Upper lobe of right lung (tissue), 1 donor: Measurements from ENCODE around the gene RNF217. TPM values are rescaled to one million over a fixed set of nuclear protein-coding genes. Genes with fewer than 3 reads are reported as not detected.
A peak's percentile ranks its signal among the peaks of the same experiment; 100 is the strongest.
"Not testable (repeated sequence)": the region's sequence is repeated elsewhere in the genome, so short reads cannot be mapped to it uniquely, and the experiment has no call there.

Source experiments
- ATAC-seq: fragments of 200-7000 bp; cut with Tn5 transposase; one replicate; pipeline ENCODE4 v1.9.1; 2020; ENCODE audit warnings: mild to moderate bottlenecking, moderate library complexity
- DNase-seq: peaks from one replicate; pipeline ENCODE4 v3.0.0-alpha.2; 2020
- H3K27ac ChIP-seq: fragments of 200-600 bp; one replicate; pipeline ENCODE4 v1.8.0; 2022
- H3K27me3 ChIP-seq: fragments of 200-600 bp; one replicate; pipeline ENCODE4 v1.8.0; 2022; ENCODE audit warnings: mild to moderate bottlenecking
- H3K36me3 ChIP-seq: fragments of 200-600 bp; one replicate; pipeline ENCODE4 v1.8.0; 2022
- H3K4me1 ChIP-seq: fragments of 200-600 bp; one replicate; pipeline ENCODE4 v1.8.0; 2022
- H3K4me3 ChIP-seq: fragments of 200-600 bp; one replicate; pipeline ENCODE4 v1.8.0; 2022; ENCODE audit warnings: mild to moderate bottlenecking
- H3K9me3 ChIP-seq: fragments of 200-600 bp; one replicate; pipeline ENCODE4 v1.8.0; 2022
- CTCF ChIP-seq: fragments of 200-600 bp; IDR thresholded peaks from one replicate; pipeline ENCODE4 v1.8.0; 2022; ENCODE audit warnings: antibody characterized with exemption
- intact Hi-C: fragments of 100-400 bp; cut with DNase I; formaldehyde crosslinking; loops from one replicate; pipeline ENCODE4 v1.11.0; 2022
- long read RNA-seq: library from polyadenylated mRNA; unstranded; transcript quantifications from one replicate; pipeline ENCODE4 v2.0.0, GENCODE V29; 2021
- total RNA-seq: library from RNA; stranded (reverse); fragmentation: NEBNext Ultra II Directional; extraction: Animal tissue kit (Norgen Biotek cat#: 25700); gene quantifications from one replicate; pipeline ENCODE4 v1.2.1, GENCODE V29; 2021
- donor health status: DM: no; HTN: yes; CAD: no; lungs with severe emphysema.

The RNF217 gene
- 29.2 TPM for total RNA-seq
- long read RNA-seq, full-length matches to known transcripts, result 10 of 30 reads
- long read RNA-seq, partial matches to known transcripts, result 0 of 30 reads
- long read RNA-seq, other reads (novel, unspliced or antisense), result 20 of 30 reads

- H3K4me3 ChIP-seq, result peak within 1 kb of the TSS; percentile 84
- no peaks in the 10 kb centered on the region for H3K9me3 ChIP-seq
- H3K27ac ChIP-seq, result peak within 1 kb of the TSS; percentile 93
- H3K4me1 ChIP-seq, result peaks cover 33% of the 10 kb centered on the region
- DNase-seq (peak; percentile 88), ATAC-seq (peak; percentile 83)
- H3K36me3 ChIP-seq, result no peaks in the 10 kb centered on the region
- TF ChIP-seq CTCF, result peak; percentile 16
- intact Hi-C loops, result no loop called here
- H3K27me3 ChIP-seq, result no peaks in the 10 kb centered on the region
Observed at GRCh38 chr6:124961777-124962638, at the start of gene RNF217. TSS of gene RNF217 (plus strand) at chr6:124962437. CDS start at chr6:124962545, 108 bp downstream.

GRCh38 chr6:124913056-124913455 is 49.2 kb upstream of the RNF217 start:
- no peaks in the 10 kb centered on the region for H3K4me1 ChIP-seq
- no peaks in the 10 kb centered on the region for H3K27me3 ChIP-seq
- no peak for TF ChIP-seq CTCF
- no peak overlapping the region for H3K4me3 ChIP-seq
- intact Hi-C loops, result no loop called here
- H3K27ac ChIP-seq, result no peak overlapping the region
- ATAC-seq (no peak), DNase-seq (no peak)
- H3K9me3 ChIP-seq, result no peaks in the 10 kb centered on the region
- H3K36me3 ChIP-seq, result no peaks in the 10 kb centered on the region

GRCh38 chr6:124917769-124918168 is 44.5 kb upstream of the RNF217 start:
- Histone ChIP-seq H3K4me1 (no peaks in the 10 kb centered on the region), H3K9me3 (no peaks in the 10 kb centered on the region), H3K27me3 (no peaks in the 10 kb centered on the region), H3K36me3 (no peaks in the 10 kb centered on the region), H3K27ac (no peak overlapping the region), H3K4me3 (no peak overlapping the region)
- DNase-seq (no peak), ATAC-seq (no peak)
- intact Hi-C loops, result no loop called here
- no peak for TF ChIP-seq CTCF

- H3K9me3 ChIP-seq, H3K36me3 ChIP-seq, H3K27me3 ChIP-seq, ATAC-seq, DNase-seq, H3K4me1 ChIP-seq, intact Hi-C loops, H3K4me3 ChIP-seq, H3K27ac ChIP-seq: not testable (repeated sequence)
Observed at GRCh38 chr6:124919703-124920102, 42.5 kb upstream of the RNF217 start.

- Histone ChIP-seq H3K4me1 (no peaks in the 10 kb centered on the region), H3K27ac (no peak overlapping the region), H3K9me3 (no peaks in the 10 kb centered on the region), H3K4me3 (no peak overlapping the region), H3K27me3 (no peaks in the 10 kb centered on the region), H3K36me3 (no peaks in the 10 kb centered on the region)
- ATAC-seq (no peak), DNase-seq (no peak)
- intact Hi-C loops, result no loop called here
- no peak for TF ChIP-seq CTCF
Observed at GRCh38 chr6:124924333-124924759, 37.9 kb upstream of the RNF217 start.

GRCh38 chr6:124926435-124926834 is 35.8 kb upstream of the RNF217 start:
- Histone ChIP-seq H3K9me3 (no peaks in the 10 kb centered on the region), H3K36me3 (no peaks in the 10 kb centered on the region), H3K4me3 (no peak overlapping the region), H3K4me1 (no peaks in the 10 kb centered on the region), H3K27me3 (no peaks in the 10 kb centered on the region), H3K27ac (no peak overlapping the region)
- intact Hi-C loops, result no loop called here
- DNase-seq (no peak), ATAC-seq (no peak)
- TF ChIP-seq CTCF, result no peak
